Keratinocyte (primary cell): ENCODE results near the gene ITGA11. TPM values are rescaled to one million over a fixed set of nuclear protein-coding genes. Genes with fewer than 3 reads are reported as not detected.

Experiments
- DNase-seq: peaks from one replicate; pipeline ENCODE4 v3.0.0-alpha.2; 2011; ENCODE audit warnings: low read depth, missing footprints, low spot score
- FAIRE-seq: peaks from 2 replicates; lab custom pipeline; 2011; peaks lifted over from hg19 to GRCh38; lab: Jason Lieb, UNC
- H2AFZ ChIP-seq: 2 replicates; pipeline ENCODE4 v1.6.0; 2012; ENCODE audit warnings: low read length, control low read depth, inconsistent platforms; ENCODE audit not compliant: control insufficient read depth
- H3K27ac ChIP-seq: 2 replicates; pipeline ENCODE4 v1.5.1; 2011; ENCODE audit warnings: low read length; ENCODE audit not compliant: control insufficient read depth, insufficient read depth
- H3K27me3 ChIP-seq: 3 replicates; pipeline ENCODE4 v1.6.0; 2011; ENCODE audit warnings: low read length; ENCODE audit not compliant: control insufficient read depth, insufficient read depth; ENCODE audit errors: extremely low read depth
- H3K36me3 ChIP-seq, 2 experiments: 2 replicates in 1 of 2; 3 replicates in 1 of 2; pipeline ENCODE4 v1.5.1; 2011; ENCODE audit warnings: low read length in 2 of 2, mild to moderate bottlenecking in 1 of 2; ENCODE audit not compliant: control insufficient read depth in 2 of 2, insufficient read depth in 2 of 2; ENCODE audit errors: extremely low read depth in 1 of 2
- H3K4me1 ChIP-seq: 3 replicates; pipeline ENCODE4 v1.5.1; 2011; ENCODE audit warnings: low read length; ENCODE audit not compliant: control insufficient read depth, insufficient read depth; ENCODE audit errors: extremely low read depth
- H3K4me2 ChIP-seq: 3 replicates; pipeline ENCODE4 v1.6.0; 2011; ENCODE audit warnings: low read depth, low read length; ENCODE audit not compliant: control insufficient read depth, insufficient read depth; ENCODE audit errors: extremely low read depth
- H3K4me3 ChIP-seq, 3 experiments: fragments of 200-600 bp in 1 of 3; sonication (generic) in 1 of 3; 2 replicates in 2 of 3; 3 replicates in 1 of 3; pipeline ENCODE4 v1.5.1; 2011 to 2016; ENCODE audit warnings: low read length in 3 of 3, mild to moderate bottlenecking in 3 of 3, control low read depth in 2 of 3, inconsistent platforms in 1 of 3, low read depth in 1 of 3, mixed read lengths in 1 of 3, mixed run types in 1 of 3, moderate library complexity in 1 of 3; ENCODE audit not compliant: control insufficient read depth in 2 of 3, insufficient read depth in 2 of 3; ENCODE audit errors: extremely low read depth in 1 of 3
- H3K79me2 ChIP-seq: 2 replicates; pipeline ENCODE4 v1.6.0; 2012; ENCODE audit warnings: low read length; ENCODE audit not compliant: control insufficient read depth, insufficient read depth
- H3K9ac ChIP-seq: 3 replicates; pipeline ENCODE4 v1.6.0; 2011; ENCODE audit warnings: low read length; ENCODE audit not compliant: control insufficient read depth, insufficient read depth; ENCODE audit errors: extremely low read depth
- H3K9me1 ChIP-seq: 3 replicates; pipeline ENCODE4 v1.6.0; 2011; ENCODE audit warnings: low read length; ENCODE audit not compliant: control insufficient read depth, insufficient read depth; ENCODE audit errors: extremely low read depth
- H3K9me3 ChIP-seq: 2 replicates; pipeline ENCODE4 v1.5.1; 2012; ENCODE audit warnings: low read depth, low read length; ENCODE audit not compliant: control insufficient read depth
- H4K20me1 ChIP-seq: 3 replicates; pipeline ENCODE4 v1.6.0; 2011; ENCODE audit warnings: low read length; ENCODE audit not compliant: control insufficient read depth, insufficient read depth; ENCODE audit errors: extremely low read depth
- CTCF ChIP-seq, 3 experiments: IDR thresholded peaks in 1 of 3; conservative IDR thresholded peaks in 1 of 3; optimal IDR thresholded peaks in 1 of 3; 2 replicates in 2 of 3; 3 replicates in 1 of 3; pipeline versions ENCODE3 to v1.5.1; 2011; ENCODE audit warnings: low read length in 3 of 3, mild to moderate bottlenecking in 3 of 3, moderate library complexity in 2 of 3, control low read depth in 1 of 3, inconsistent platforms in 1 of 3; ENCODE audit not compliant: insufficient read depth in 2 of 3; ENCODE audit errors: extremely low read depth in 1 of 3
- EZH2 ChIP-seq: IDR thresholded peaks from one replicate; pipeline ENCODE4 v1.6.1; 2012; ENCODE audit warnings: inconsistent platforms, mild to moderate bottlenecking, low read length, moderate library complexity
- dilution Hi-C: fragments of 300-500 bp; cut with MboI; formaldehyde crosslinking; loops from one replicate; pipeline ENCODE4 v1.7.0; 2020; ENCODE audit warnings: low sequenced_read_pairs; ENCODE audit not compliant: extremely low pct_ligation_motif_present
- polyA plus RNA-seq, 5 experiments: library from polyadenylated mRNA; depleted of rRNA in 3 of 5; stranded (reverse) in 3 of 5; stranded (forward) in 1 of 5; unstranded in 1 of 5; fragments of >200 nt; gene quantifications; 1 replicate in 1 of 5; 2 replicates in 3 of 5; 3 replicates in 1 of 5; pipeline versions ENCODE4 v1.2.1 to v1.2.3, GENCODE V29; 2011 to 2012; ENCODE audit warnings: missing spikeins in 2 of 5, low read depth in 1 of 5, low replicate concordance in 1 of 5

The ITGA11 gene
- polyA plus RNA-seq, 1 donor (not counting 4 experiments of a cell fraction or from before 2014, with no cell fraction given): not detected

GRCh38 chr15:68353421-68354135, 78.4 kb downstream of the ITGA11 start:
- Histone ChIP-seq H3K9ac (no peak overlapping the region), H3K4me2 (no peak overlapping the region), H3K9me3 (no peaks in the 10 kb centered on the region), H2AFZ (no peak overlapping the region), H3K4me3 (no peak overlapping the region), H3K36me3 (no peaks in the 10 kb centered on the region), H3K9me1 (no peaks in the 10 kb centered on the region), H4K20me1 (no peaks in the 10 kb centered on the region), H3K79me2 (no peaks in the 10 kb centered on the region), H3K27ac (no peak overlapping the region), H3K4me1 (peaks cover 16% of the 10 kb centered on the region), H3K27me3 (peaks cover 6% of the 10 kb centered on the region)
- dilution Hi-C loops: no loop called here
- DNase-seq (no peak), FAIRE-seq (no peak)
- TF ChIP-seq EZH2: no peak
- no peak for TF ChIP-seq CTCF (optimal IDR thresholded peaks at IDR 0.05 in 1 of 3, IDR thresholded peaks at IDR 0.05 in 1 of 3, conservative IDR thresholded peaks at IDR 0.05 in 1 of 3; ENCODE audit: extremely low read depth in 1 of 3, insufficient read depth in 2 of 3, low read length in 3 of 3)

DNA sequence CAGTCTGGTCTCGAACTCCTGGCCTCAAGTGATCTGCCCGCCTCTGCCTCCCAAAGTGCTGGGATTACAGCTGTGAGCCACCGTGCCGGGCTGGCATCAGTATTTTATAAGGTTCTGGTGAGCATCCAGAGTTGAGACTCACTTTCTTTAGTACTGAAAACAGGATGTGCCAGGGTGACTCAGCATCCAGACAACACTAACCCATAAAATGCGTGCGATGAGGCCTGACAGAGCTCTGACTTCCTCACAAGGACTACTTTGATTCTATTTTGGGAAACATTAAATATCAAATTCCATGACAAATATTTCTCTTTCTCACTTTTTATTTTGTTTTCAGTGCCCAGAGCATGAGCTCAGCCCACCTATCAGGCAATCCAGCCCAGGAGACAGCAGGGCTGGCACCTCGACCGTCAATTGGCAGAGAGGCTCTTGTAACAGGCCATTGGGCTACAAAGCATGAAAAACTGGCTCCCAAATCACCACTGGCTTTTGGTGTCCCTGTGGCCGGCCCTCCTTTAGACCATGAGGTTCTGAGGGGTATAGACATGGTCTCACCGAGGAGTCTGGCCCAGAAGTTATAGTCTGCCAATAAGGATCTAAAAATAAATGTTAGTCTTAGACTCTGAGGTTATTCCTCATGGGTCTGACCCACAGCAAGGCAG, 79.4 kb downstream of the ITGA11 start:
- Histone ChIP-seq H3K4me3 (no peak overlapping the region), H3K4me2 (peak overlapping the region; percentile 50), H3K36me3 (no peaks in the 10 kb centered on the region), H3K4me1 (peaks cover 18% of the 10 kb centered on the region), H3K27me3 (peaks cover under 1% of the 10 kb centered on the region), H4K20me1 (no peaks in the 10 kb centered on the region), H3K9me3 (no peaks in the 10 kb centered on the region), H3K27ac (peak overlapping the region; percentile 68), H2AFZ (peak overlapping the region; percentile 54), H3K9me1 (no peaks in the 10 kb centered on the region), H3K79me2 (no peaks in the 10 kb centered on the region), H3K9ac (peak overlapping the region; percentile 40)
- FAIRE-seq (peak; percentile 55), DNase-seq (peak; percentile 56)
- no peak for TF ChIP-seq EZH2
- TF ChIP-seq CTCF (optimal IDR thresholded peaks at IDR 0.05 in 1 of 3, IDR thresholded peaks at IDR 0.05 in 1 of 3, conservative IDR thresholded peaks at IDR 0.05 in 1 of 3; ENCODE audit: extremely low read depth in 1 of 3, insufficient read depth in 2 of 3, low read length in 3 of 3): no peak
- dilution Hi-C loops: no loop called here
